Sciatic nerve (tissue), 2 donors: ENCODE measurements around the gene AGTPBP1. TPM values are rescaled to one million over a fixed set of nuclear protein-coding genes. Genes with fewer than 3 reads are reported as not detected.
"Not testable (repeated sequence)": the region's sequence is repeated elsewhere in the genome, so short reads cannot be mapped to it uniquely, and the experiment has no call there.

Experiments used
- ATAC-seq: fragments of 200-7000 bp; cut with Tn5 transposase; one replicate; pipeline ENCODE4 v1.9.1; 2020; ENCODE audit warnings: mild to moderate bottlenecking, moderate library complexity
- DNase-seq: peaks from one replicate; pipeline ENCODE4 v3.0.0-alpha.2; 2020; ENCODE audit warnings: low spot score
- intact Hi-C: fragments of 100-400 bp; cut with DNase I; formaldehyde crosslinking; loops from one replicate; pipeline ENCODE4 v1.14.2; 2022
- total RNA-seq: library from RNA; stranded (reverse); fragmentation: NEBNext Ultra II Directional; extraction: Animal tissue kit (Norgen Biotek cat#: 25700); gene quantifications from one replicate; pipeline ENCODE4 v1.2.1, GENCODE V29; 2021
- donor health status: DM: no; HTN: no; CAD: no.
- donor health status: DM: no; HTN: no; CAD: no.

Gene AGTPBP1
- 31.6 TPM for total RNA-seq

GRCh38 chr9:85741875-85742596 lies at the start of gene AGTPBP1:
Gene AGTPBP1, minus strand, starts transcription at chr9:85741954. Its CDS starts 29,421 bp downstream, at chr9:85712533.
- ATAC-seq (peak; percentile 99), DNase-seq (peak; percentile 98)
- intact Hi-C loops = no loop called here

GRCh38 chr9:85786116-85786515 lies 44.4 kb upstream of the AGTPBP1 start:
- intact Hi-C loops, DNase-seq: not testable (repeated sequence)
- peak; percentile 80 for ATAC-seq

GRCh38 chr9:85773844-85774243 lies 32.1 kb upstream of the AGTPBP1 start:
- ATAC-seq, DNase-seq, intact Hi-C loops: not testable (repeated sequence)

GRCh38 chr9:85761802-85762201 lies 20.0 kb upstream of the AGTPBP1 start:
- intact Hi-C loops, DNase-seq, ATAC-seq: not testable (repeated sequence)

- intact Hi-C loops, DNase-seq, ATAC-seq: not testable (repeated sequence)
Measured at GRCh38 chr9:85757716-85758115, 16.0 kb upstream of the AGTPBP1 start.

GRCh38 chr9:85756216-85756615 lies 14.5 kb upstream of the AGTPBP1 start:
- intact Hi-C loops, ATAC-seq: not testable (repeated sequence)

GRCh38 chr9:85746309-85746708 lies 4.6 kb upstream of the AGTPBP1 start:
- no peak for DNase-seq
- intact Hi-C loops = no loop called here
- ATAC-seq = no peak

More at GRCh38 chr9:85756216-85756615, 14.5 kb upstream of the AGTPBP1 start:
- not testable (repeated sequence) for DNase-seq

- DNase-seq = no peak
Measured at GRCh38 chr9:85745203-85745602, 3.4 kb upstream of the AGTPBP1 start.

GRCh38 chr9:85744480-85744879 lies 2.7 kb upstream of the AGTPBP1 start:
- intact Hi-C loops = no loop called here
- DNase-seq = no peak
- ATAC-seq = no peak

More at GRCh38 chr9:85745203-85745602, 3.4 kb upstream of the AGTPBP1 start:
- ATAC-seq = no peak
- intact Hi-C loops = no loop called here

- DNase-seq = no peak
- intact Hi-C loops = no loop called here
- no peak for ATAC-seq
Measured at GRCh38 chr9:85743275-85744128, 1.7 kb upstream of the AGTPBP1 start.

- intact Hi-C loops = no loop called here
- peak; percentile 2 for ATAC-seq
- DNase-seq = no peak
Measured at GRCh38 chr9:85742597-85742936, 813 bp upstream of the AGTPBP1 start.

GRCh38 chr9:85741095-85741874 lies 469 bp downstream of the AGTPBP1 start:
- ATAC-seq (peak; percentile 36), DNase-seq (no peak)
- intact Hi-C loops = no loop called here

GRCh38 chr9:85740787-85741094 lies 1.0 kb downstream of the AGTPBP1 start:
- intact Hi-C loops = no loop called here
- no peak for DNase-seq
- ATAC-seq = peak; percentile 3

GRCh38 chr9:85738509-85738908 lies 3.2 kb downstream of the AGTPBP1 start:
- intact Hi-C loops = loop anchor here (10.0 kb wide), 1 partner anchor 1456 kb away; no protein-coding TSS in a partner anchor
- DNase-seq (no peak), ATAC-seq (no peak)

GRCh38 chr9:85737671-85738070 lies 4.1 kb downstream of the AGTPBP1 start:
- intact Hi-C loops = loop anchor here (10.0 kb wide), 1 partner anchor 1457 kb away; no protein-coding TSS in a partner anchor
- ATAC-seq (no peak), DNase-seq (no peak)

GRCh38 chr9:85730916-85731630 lies 10.7 kb downstream of the AGTPBP1 start:
- no peak for ATAC-seq
- DNase-seq = no peak
- intact Hi-C loops = loop anchor here (10.0 kb wide), 1 partner anchor 1464 kb away; no protein-coding TSS in a partner anchor

GRCh38 chr9:85729882-85730281 lies 11.9 kb downstream of the AGTPBP1 start:
- no peak for ATAC-seq
- intact Hi-C loops = loop anchor here (10.0 kb wide), 1 partner anchor 1465 kb away; no protein-coding TSS in a partner anchor
- DNase-seq = no peak

GRCh38 chr9:85727500-85727899 lies 14.3 kb downstream of the AGTPBP1 start:
- DNase-seq (no peak), ATAC-seq (no peak)
- intact Hi-C loops = no loop called here

- ATAC-seq (no peak), DNase-seq (no peak)
- intact Hi-C loops = no loop called here
Measured at GRCh38 chr9:85726737-85727136, 15.0 kb downstream of the AGTPBP1 start.
